HepG2 (cell line): ENCODE results near the gene PRKAR1A. TPM values are rescaled to one million over a fixed set of nuclear protein-coding genes. Genes with fewer than 3 reads are reported as not detected.

Experiments used
- HMGA1 ChIP-seq: sonication (generic); formaldehyde crosslinking; conservative IDR thresholded peaks from 2 replicates; pipeline ENCODE4 v1.4.0; 2020; ENCODE audit warnings: missing genetic modification reagents
- MTA1 ChIP-seq: sonication (generic); formaldehyde crosslinking; IDR thresholded peaks from 2 replicates; pipeline ENCODE4 v1.4.0; 2020; ENCODE audit warnings: missing genetic modification reagents, mild to moderate bottlenecking, borderline replicate concordance
- NR2F1 ChIP-seq, 2 experiments: fragments of 450-650 bp in 1 of 2; formaldehyde crosslinking in 1 of 2; IDR thresholded peaks; 2 replicates each; pipeline versions ENCODE4 v1.5.0 to v1.6.1; 2016 to 2020; ENCODE audit warnings: mild to moderate bottlenecking in 1 of 2, missing compliant biosample characterization in 1 of 2, missing genetic modification reagents in 1 of 2, moderate library complexity in 1 of 2
- TRIM24 ChIP-seq: sonication (generic); formaldehyde crosslinking; IDR thresholded peaks from 2 replicates; pipeline ENCODE4 v1.8.0; 2022; ENCODE audit warnings: mild to moderate bottlenecking, missing genetic modification reagents
- U2AF1 ChIP-seq: fragments of 200-400 bp; formaldehyde crosslinking; optimal IDR thresholded peaks from 2 replicates; pipeline ENCODE3; 2017; ENCODE audit warnings: mild to moderate bottlenecking, low read depth, low read length
- ZBTB38 ChIP-seq: sonication (generic); formaldehyde crosslinking; IDR thresholded peaks from 2 replicates; pipeline ENCODE4 v1.5.1; 2020; ENCODE audit warnings: mild to moderate bottlenecking, missing genetic modification reagents
- ZKSCAN8 ChIP-seq: IDR thresholded peaks from 2 replicates; pipeline ENCODE4 v1.6.1; 2016; ENCODE audit warnings: borderline replicate concordance, missing genetic modification reagents, missing compliant biosample characterization
- ZNF446 ChIP-seq: sonication (generic); formaldehyde crosslinking; IDR thresholded peaks from 2 replicates; pipeline ENCODE4 v1.5.0; 2020; ENCODE audit warnings: mild to moderate bottlenecking, missing genetic modification reagents
- ZNF607 ChIP-seq: sonication (generic); formaldehyde crosslinking; IDR thresholded peaks from 2 replicates; pipeline ENCODE4 v1.5.1; 2020; ENCODE audit warnings: missing genetic modification reagents, mild to moderate bottlenecking, borderline replicate concordance
- ZNF747 ChIP-seq: sonication (generic); formaldehyde crosslinking; IDR thresholded peaks from 2 replicates; pipeline ENCODE4 v1.8.1; 2023; ENCODE audit warnings: missing genetic modification reagents, mild to moderate bottlenecking, borderline replicate concordance
- ZNF777 ChIP-seq: sonication (generic); formaldehyde crosslinking; IDR thresholded peaks from 2 replicates; pipeline ENCODE4 v1.4.0; 2020; ENCODE audit warnings: missing genetic modification reagents
- polyA plus RNA-seq, 8 experiments: library from polyadenylated mRNA; depleted of rRNA in 3 of 8; stranded (reverse) in 7 of 8; unstranded in 1 of 8; fragments of >200 nt; fragmentation: Illumina TruSeq in 4 of 8; extraction: Trizol in 4 of 8; gene quantifications; 2 replicates each; pipeline versions ENCODE4 v1.2.1 to v1.2.3, GENCODE V29; 2011 to 2016; ENCODE audit warnings: low read depth in 4 of 8, missing spikeins in 1 of 8, mixed read lengths in 1 of 8; ENCODE audit not compliant: insufficient read depth in 1 of 8
- total RNA-seq, 5 experiments: library from RNA; depleted of rRNA; stranded (reverse); fragments of >200 nt; fragmentation: Illumina TruSeq; extraction: Trizol; gene quantifications; 2 replicates each; pipeline ENCODE4 v1.2.3, GENCODE V29; 2016; ENCODE audit warnings: low read depth in 1 of 5
- TF ChIP-seq, protein P1 (sequence below): sonication (generic); formaldehyde crosslinking; IDR thresholded peaks from 2 replicates; pipeline ENCODE4 v1.4.0; 2020; ENCODE audit warnings: missing genetic modification reagents
- TF ChIP-seq, protein P2 (sequence below): sonication (generic); formaldehyde crosslinking; IDR thresholded peaks from 2 replicates; pipeline ENCODE4 v1.5.1; 2020; ENCODE audit warnings: mild to moderate bottlenecking, missing genetic modification reagents
- TF ChIP-seq, protein P3 (sequence below): sonication (generic); formaldehyde crosslinking; IDR thresholded peaks from 2 replicates; pipeline ENCODE4 v1.5.0; 2020; ENCODE audit warnings: missing genetic modification reagents
- TF ChIP-seq, protein P4 (sequence below): sonication (generic); formaldehyde crosslinking; IDR thresholded peaks from 2 replicates; pipeline ENCODE4 v1.4.0; 2020; ENCODE audit warnings: missing genetic modification reagents
- TF ChIP-seq, protein P5 (sequence below): IDR thresholded peaks from 2 replicates; pipeline ENCODE4 v1.6.1; 2018; ENCODE audit warnings: missing genetic modification reagents
- TF ChIP-seq, protein P6 (sequence below): sonication (generic); formaldehyde crosslinking; conservative IDR thresholded peaks from 2 replicates; pipeline ENCODE4 v1.4.0; 2020; ENCODE audit warnings: missing genetic modification reagents

The PRKAR1A gene
- total and polyA plus RNA-seq, 2 of the 13 experiments (the other 11 are each of a cell fraction or from before 2014, with no cell fraction given) = 265 to 266 TPM

DNA sequence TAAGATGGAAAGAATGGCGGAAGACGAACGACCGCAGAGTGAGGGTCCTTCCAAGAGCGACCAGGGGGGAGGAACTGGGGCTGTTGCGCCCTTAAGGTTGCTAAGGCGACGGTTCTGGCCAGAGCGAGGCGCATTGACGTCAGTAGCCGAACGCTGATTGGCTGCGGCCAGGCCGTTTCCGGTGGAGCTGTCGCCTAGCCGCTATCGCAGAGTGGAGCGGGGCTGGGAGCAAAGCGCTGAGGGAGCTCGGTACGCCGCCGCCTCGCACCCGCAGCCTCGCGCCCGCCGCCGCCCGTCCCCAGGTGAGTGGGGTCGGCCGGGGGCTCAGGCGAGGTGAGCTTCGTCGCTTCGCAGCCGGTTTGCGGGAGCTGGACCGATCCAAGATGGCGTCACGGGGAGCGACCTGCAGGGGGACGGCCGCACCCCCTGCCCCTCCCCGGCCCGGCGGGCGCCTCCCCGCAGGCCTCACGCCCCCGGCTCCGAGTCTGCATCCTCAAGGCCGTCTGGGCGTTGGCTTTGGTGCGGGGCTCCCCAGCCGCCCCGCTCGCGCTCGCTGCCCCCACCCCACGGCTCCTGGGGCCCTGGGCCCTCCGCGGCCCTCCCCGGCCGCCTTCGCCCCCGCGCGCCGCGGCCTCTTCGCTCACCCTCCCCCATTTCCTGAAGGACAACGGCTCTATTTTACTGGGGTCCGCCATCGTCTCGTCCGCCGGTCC lies at the start of gene PRKAR1A (continued):
- TF ChIP-seq ZBTB38 (CRISPR knock-in tag) = peak; percentile 18; the same call in 1 of the 2 replicates
- TF ChIP-seq, protein P1, sequence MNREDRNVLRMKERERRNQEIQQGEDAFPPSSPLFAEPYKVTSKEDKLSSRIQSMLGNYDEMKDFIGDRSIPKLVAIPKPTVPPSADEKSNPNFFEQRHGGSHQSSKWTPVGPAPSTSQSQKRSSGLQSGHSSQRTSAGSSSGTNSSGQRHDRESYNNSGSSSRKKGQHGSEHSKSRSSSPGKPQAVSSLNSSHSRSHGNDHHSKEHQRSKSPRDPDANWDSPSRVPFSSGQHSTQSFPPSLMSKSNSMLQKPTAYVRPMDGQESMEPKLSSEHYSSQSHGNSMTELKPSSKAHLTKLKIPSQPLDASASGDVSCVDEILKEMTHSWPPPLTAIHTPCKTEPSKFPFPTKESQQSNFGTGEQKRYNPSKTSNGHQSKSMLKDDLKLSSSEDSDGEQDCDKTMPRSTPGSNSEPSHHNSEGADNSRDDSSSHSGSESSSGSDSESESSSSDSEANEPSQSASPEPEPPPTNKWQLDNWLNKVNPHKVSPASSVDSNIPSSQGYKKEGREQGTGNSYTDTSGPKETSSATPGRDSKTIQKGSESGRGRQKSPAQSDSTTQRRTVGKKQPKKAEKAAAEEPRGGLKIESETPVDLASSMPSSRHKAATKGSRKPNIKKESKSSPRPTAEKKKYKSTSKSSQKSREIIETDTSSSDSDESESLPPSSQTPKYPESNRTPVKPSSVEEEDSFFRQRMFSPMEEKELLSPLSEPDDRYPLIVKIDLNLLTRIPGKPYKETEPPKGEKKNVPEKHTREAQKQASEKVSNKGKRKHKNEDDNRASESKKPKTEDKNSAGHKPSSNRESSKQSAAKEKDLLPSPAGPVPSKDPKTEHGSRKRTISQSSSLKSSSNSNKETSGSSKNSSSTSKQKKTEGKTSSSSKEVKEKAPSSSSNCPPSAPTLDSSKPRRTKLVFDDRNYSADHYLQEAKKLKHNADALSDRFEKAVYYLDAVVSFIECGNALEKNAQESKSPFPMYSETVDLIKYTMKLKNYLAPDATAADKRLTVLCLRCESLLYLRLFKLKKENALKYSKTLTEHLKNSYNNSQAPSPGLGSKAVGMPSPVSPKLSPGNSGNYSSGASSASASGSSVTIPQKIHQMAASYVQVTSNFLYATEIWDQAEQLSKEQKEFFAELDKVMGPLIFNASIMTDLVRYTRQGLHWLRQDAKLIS = no peak
- TF ChIP-seq, protein P2, sequence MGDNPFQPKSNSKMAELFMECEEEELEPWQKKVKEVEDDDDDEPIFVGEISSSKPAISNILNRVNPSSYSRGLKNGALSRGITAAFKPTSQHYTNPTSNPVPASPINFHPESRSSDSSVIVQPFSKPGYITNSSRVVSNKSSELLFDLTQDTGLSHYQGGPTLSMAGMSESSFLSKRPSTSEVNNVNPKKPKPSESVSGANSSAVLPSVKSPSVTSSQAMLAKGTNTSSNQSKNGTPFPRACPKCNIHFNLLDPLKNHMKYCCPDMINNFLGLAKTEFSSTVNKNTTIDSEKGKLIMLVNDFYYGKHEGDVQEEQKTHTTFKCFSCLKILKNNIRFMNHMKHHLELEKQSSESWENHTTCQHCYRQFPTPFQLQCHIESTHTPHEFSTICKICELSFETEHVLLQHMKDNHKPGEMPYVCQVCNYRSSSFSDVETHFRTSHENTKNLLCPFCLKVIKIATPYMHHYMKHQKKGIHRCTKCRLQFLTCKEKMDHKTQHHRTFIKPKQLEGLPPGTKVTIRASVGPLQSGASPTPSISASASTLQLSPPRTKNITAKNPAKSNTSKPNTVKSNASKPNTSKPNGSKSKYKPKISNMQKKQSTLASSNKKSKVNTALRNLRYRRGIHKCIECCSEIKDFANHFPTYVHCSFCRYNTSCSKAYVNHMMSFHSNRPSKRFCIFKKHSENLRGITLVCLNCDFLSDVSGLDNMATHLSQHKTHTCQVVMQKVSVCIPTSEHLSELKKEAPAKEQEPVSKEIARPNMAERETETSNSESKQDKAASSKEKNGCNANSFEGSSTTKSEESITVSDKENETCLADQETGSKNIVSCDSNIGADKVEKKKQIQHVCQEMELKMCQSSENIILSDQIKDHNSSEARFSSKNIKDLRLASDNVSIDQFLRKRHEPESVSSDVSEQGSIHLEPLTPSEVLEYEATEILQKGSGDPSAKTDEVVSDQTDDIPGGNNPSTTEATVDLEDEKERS = no peak
- no peak for TF ChIP-seq ZNF607 (CRISPR knock-in tag)
- TF ChIP-seq NR2F1 (CRISPR knock-in tag; IDR thresholded peaks at IDR 0.05) = no peak; a peak in 1 of 4 replicates
- no peak; the same call in 1 of the 2 replicates for TF ChIP-seq ZNF446 (CRISPR knock-in tag)
- TF ChIP-seq, protein P3, sequence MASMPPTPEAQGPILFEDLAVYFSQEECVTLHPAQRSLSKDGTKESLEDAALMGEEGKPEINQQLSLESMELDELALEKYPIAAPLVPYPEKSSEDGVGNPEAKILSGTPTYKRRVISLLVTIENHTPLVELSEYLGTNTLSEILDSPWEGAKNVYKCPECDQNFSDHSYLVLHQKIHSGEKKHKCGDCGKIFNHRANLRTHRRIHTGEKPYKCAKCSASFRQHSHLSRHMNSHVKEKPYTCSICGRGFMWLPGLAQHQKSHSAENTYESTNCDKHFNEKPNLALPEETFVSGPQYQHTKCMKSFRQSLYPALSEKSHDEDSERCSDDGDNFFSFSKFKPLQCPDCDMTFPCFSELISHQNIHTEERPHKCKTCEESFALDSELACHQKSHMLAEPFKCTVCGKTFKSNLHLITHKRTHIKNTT (CRISPR knock-in tag) = no peak
- 0 out of 2 replicates have a peak, but pooled peaks have one; percentile 18 for TF ChIP-seq TRIM24
- no peak for TF ChIP-seq HMGA1 (CRISPR knock-in tag)
- no peak for TF ChIP-seq ZKSCAN8 (CRISPR knock-in tag)
- TF ChIP-seq, protein P4, sequence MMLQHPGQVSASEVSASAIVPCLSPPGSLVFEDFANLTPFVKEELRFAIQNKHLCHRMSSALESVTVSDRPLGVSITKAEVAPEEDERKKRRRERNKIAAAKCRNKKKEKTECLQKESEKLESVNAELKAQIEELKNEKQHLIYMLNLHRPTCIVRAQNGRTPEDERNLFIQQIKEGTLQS (CRISPR knock-in tag) = peak; percentile 57; the same call in 1 of the 2 replicates
- no peak for TF ChIP-seq MTA1 (CRISPR knock-in tag)
- TF ChIP-seq U2AF1 = no peak
- no peak for TF ChIP-seq ZNF777 (CRISPR knock-in tag)
- peak; percentile 82 for TF ChIP-seq ZNF747 (CRISPR knock-in tag)
- TF ChIP-seq, protein P5, sequence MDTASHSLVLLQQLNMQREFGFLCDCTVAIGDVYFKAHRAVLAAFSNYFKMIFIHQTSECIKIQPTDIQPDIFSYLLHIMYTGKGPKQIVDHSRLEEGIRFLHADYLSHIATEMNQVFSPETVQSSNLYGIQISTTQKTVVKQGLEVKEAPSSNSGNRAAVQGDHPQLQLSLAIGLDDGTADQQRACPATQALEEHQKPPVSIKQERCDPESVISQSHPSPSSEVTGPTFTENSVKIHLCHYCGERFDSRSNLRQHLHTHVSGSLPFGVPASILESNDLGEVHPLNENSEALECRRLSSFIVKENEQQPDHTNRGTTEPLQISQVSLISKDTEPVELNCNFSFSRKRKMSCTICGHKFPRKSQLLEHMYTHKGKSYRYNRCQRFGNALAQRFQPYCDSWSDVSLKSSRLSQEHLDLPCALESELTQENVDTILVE (CRISPR knock-in tag) = peak; percentile 3
- TF ChIP-seq, protein P6, sequence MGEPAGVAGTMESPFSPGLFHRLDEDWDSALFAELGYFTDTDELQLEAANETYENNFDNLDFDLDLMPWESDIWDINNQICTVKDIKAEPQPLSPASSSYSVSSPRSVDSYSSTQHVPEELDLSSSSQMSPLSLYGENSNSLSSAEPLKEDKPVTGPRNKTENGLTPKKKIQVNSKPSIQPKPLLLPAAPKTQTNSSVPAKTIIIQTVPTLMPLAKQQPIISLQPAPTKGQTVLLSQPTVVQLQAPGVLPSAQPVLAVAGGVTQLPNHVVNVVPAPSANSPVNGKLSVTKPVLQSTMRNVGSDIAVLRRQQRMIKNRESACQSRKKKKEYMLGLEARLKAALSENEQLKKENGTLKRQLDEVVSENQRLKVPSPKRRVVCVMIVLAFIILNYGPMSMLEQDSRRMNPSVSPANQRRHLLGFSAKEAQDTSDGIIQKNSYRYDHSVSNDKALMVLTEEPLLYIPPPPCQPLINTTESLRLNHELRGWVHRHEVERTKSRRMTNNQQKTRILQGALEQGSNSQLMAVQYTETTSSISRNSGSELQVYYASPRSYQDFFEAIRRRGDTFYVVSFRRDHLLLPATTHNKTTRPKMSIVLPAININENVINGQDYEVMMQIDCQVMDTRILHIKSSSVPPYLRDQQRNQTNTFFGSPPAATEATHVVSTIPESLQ (CRISPR knock-in tag) = 0 out of 2 replicates have a peak, but pooled peaks have one; percentile 29
